Tibial nerve (tissue), 4 donors: ENCODE measurements around the gene KRTAP2-4. TPM values are rescaled to one million over a fixed set of nuclear protein-coding genes. Genes with fewer than 3 reads are reported as not detected.
"Not testable (repeated sequence)": the region's sequence is repeated elsewhere in the genome, so short reads cannot be mapped to it uniquely, and the experiment has no call there.

Source experiments
- DNase-seq, 2 donors: peaks; one replicate each; pipeline ENCODE4 v3.0.0-alpha.2; 2019; ENCODE audit warnings: low spot score in 2 of 2
- H3K27ac ChIP-seq, 4 donors: fragments of 200-600 bp; sonication (generic) in 3 of 4; one replicate each; pipeline ENCODE4 v1.5.1; 2017 to 2019; ENCODE audit warnings: mild to moderate bottlenecking in 1 of 4
- H3K27me3 ChIP-seq, 2 donors: fragments of 200-600 bp; sonication (generic) in 1 of 2; one replicate each; pipeline versions ENCODE4 v1.5.1 to v1.6.0; 2017 to 2019
- H3K36me3 ChIP-seq, 3 donors: fragments of 200-600 bp; sonication (generic); one replicate each; pipeline ENCODE4 v1.5.1; 2018 to 2019
- H3K4me1 ChIP-seq, 4 donors: fragments of 200-600 bp; sonication (generic) in 3 of 4; one replicate each; pipeline ENCODE4 v1.5.1; 2017 to 2019
- H3K4me3 ChIP-seq, 4 donors: fragments of 200-600 bp; sonication (generic) in 3 of 4; one replicate each; pipeline ENCODE4 v1.5.1; 2017 to 2019; ENCODE audit warnings: mild to moderate bottlenecking in 1 of 4, moderate library complexity in 1 of 4
- H3K9me3 ChIP-seq, 4 donors: fragments of 200-600 bp; sonication (generic) in 3 of 4; one replicate each; pipeline ENCODE4 v1.5.1; 2017 to 2019
- EP300 ChIP-seq, 2 donors: sonication (generic); formaldehyde crosslinking; IDR thresholded peaks; one replicate each; pipeline ENCODE4 v1.6.1; 2017; ENCODE audit warnings: antibody characterized with exemption in 2 of 2, mild to moderate bottlenecking in 1 of 2
- POLR2A ChIP-seq, 2 donors: fragments of 450-650 bp; IDR thresholded peaks; one replicate each; pipeline ENCODE4 v1.6.1; 2017; ENCODE audit warnings: antibody characterized with exemption in 2 of 2, mild to moderate bottlenecking in 2 of 2, moderate library complexity in 2 of 2
- WGBS, 2 donors: methylation state at CpG; one replicate each; pipeline ENCODE4 v1.1.5; 2018; 5-methylcytosine and 5-hydroxymethylcytosine counted together
- total RNA-seq, 4 donors: library from RNA; depleted of rRNA; stranded (reverse); fragments of >200 nt; gene quantifications; one replicate each; pipeline ENCODE4 v1.1.0, GENCODE V29; 2016
- TF ChIP-seq, protein P1 (sequence below), 5 experiments: fragments of 200-600 bp in 3 of 5; fragments of 450-650 bp in 2 of 5; sonication (generic) in 3 of 5; IDR thresholded peaks; one replicate each; pipeline ENCODE4 v1.5.1; 2016 to 2019; ENCODE audit warnings: antibody characterized with exemption in 5 of 5, mild to moderate bottlenecking in 3 of 5, moderate library complexity in 2 of 5

Gene KRTAP2-4
- total RNA-seq, 4 donors from 2014 or later: not detected

DNA sequence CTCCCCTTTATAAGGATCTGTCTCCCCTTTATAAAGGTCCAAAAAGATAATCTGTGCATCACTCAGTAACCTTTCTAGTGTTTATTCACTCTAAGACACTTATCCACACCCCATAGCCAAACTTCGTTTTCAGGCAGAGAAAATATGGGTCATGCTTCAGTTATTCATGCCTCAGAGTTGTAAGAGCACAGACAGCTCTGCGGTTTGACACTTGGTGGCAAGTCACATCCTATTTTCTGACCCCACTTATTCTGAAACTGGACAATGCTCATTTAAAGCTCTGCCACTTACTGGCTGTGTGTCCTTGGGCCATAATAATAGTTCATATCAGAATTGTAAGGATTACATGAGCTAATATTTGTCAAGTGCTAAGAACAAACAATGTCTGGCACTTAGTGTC is 16.6 kb downstream of the KRTAP2-4 start:
- TF ChIP-seq, protein P1, sequence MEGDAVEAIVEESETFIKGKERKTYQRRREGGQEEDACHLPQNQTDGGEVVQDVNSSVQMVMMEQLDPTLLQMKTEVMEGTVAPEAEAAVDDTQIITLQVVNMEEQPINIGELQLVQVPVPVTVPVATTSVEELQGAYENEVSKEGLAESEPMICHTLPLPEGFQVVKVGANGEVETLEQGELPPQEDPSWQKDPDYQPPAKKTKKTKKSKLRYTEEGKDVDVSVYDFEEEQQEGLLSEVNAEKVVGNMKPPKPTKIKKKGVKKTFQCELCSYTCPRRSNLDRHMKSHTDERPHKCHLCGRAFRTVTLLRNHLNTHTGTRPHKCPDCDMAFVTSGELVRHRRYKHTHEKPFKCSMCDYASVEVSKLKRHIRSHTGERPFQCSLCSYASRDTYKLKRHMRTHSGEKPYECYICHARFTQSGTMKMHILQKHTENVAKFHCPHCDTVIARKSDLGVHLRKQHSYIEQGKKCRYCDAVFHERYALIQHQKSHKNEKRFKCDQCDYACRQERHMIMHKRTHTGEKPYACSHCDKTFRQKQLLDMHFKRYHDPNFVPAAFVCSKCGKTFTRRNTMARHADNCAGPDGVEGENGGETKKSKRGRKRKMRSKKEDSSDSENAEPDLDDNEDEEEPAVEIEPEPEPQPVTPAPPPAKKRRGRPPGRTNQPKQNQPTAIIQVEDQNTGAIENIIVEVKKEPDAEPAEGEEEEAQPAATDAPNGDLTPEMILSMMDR (IDR thresholded peaks at IDR 0.05): no peak
- TF ChIP-seq EP300 (IDR thresholded peaks at IDR 0.05): no peak
- TF ChIP-seq POLR2A (IDR thresholded peaks at IDR 0.05): no peak
- peaks cover 0 to under 1% (median 0%) of the 10 kb centered on the region in 4 donors for H3K9me3 ChIP-seq
- no peaks in the 10 kb centered on the region for H3K4me1 ChIP-seq
- no peaks in the 10 kb centered on the region for H3K36me3 ChIP-seq
- peaks cover 0 to 11% of the 10 kb centered on the region in 2 donors for H3K27me3 ChIP-seq
- H3K27ac ChIP-seq: no peak overlapping the region
- WGBS, 2 donors: 39 to 57% methylated on average over 2 of the region's 2 CpGs
- H3K4me3 ChIP-seq: no peak overlapping the region
- no peak for DNase-seq

DNA sequence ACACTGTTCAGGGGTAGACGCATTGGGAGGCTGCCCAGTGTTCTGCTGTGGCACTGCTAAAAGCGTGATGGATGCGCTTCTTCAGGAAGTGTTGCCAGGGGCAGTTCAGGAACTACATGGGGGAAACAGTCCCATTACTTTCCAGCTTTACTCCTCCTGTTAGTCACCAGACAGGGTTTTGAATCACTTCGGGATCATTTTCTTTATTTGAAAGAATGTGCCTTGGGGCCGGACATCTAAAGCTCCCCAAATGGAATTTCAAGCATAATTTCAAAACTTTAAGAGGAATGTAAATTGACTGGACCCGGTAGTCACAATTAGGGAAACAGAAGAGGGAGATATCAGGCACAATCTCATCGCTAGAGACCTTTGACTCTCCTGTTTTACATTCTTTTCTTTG is 17.2 kb downstream of the KRTAP2-4 start:
- Histone ChIP-seq H3K4me1 (no peaks in the 10 kb centered on the region), H3K4me3 (no peak overlapping the region), H3K27ac (no peak overlapping the region), H3K9me3 (peaks cover 0 to 3% (median 0%) of the 10 kb centered on the region in 4 donors), H3K36me3 (no peaks in the 10 kb centered on the region), H3K27me3 (peaks cover 0 to 11% of the 10 kb centered on the region in 2 donors)
- WGBS, 2 donors: 56% methylated on average over 7 of the region's 7 CpGs
- TF ChIP-seq, protein P1 (IDR thresholded peaks at IDR 0.05): no peak
- TF ChIP-seq EP300 (IDR thresholded peaks at IDR 0.05): no peak
- TF ChIP-seq POLR2A (IDR thresholded peaks at IDR 0.05): no peak
- no peak for DNase-seq

DNA sequence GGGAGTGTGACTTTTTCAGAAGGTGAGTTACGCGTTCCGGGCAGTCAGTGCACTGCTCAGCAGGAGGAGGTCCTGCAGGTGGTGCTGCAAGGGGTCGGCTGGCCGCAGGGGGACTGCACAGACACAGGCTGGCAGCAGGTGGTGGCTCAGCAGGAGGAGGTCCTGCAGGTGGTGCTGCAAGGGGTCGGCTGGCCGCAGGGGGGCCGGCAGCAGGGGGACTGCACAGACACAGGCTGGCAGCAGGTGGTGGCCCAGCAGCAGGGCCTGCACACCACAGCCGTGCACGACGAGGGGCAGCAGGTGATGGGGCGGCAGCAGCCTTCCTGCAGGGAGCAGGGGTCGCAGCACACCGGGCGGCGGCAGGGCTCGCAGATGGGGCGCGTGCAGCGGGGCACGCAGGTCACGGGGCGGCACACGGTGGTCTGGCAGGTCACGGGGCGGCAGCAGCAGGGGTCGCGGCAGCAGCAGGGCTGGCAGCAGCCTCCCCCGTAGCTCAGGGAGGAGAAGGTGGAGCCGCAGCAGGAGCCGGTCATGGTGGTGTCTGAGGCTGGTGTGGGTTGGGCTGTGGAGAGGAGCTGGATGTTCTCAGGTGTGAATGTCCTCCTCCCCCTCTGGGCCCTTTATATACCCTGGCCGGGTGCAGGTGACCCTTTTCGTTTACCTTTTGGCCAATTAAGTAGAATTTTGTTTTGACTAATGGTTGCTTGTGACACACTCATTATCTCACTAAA is 18.8 kb downstream of the KRTAP2-4 start, which contains the start of gene KRTAP2-1:
KRTAP2-1 (minus strand) TSS at position 582 of the 731 bp plus-strand sequence; CDS start at position 533, 49 bp downstream.
- peaks cover 0 to 11% of the 10 kb centered on the region in 2 donors for H3K27me3 ChIP-seq
- not testable (repeated sequence) for H3K36me3 ChIP-seq, DNase-seq, H3K9me3 ChIP-seq, H3K4me1 ChIP-seq, H3K27ac ChIP-seq, H3K4me3 ChIP-seq
- WGBS, 2 donors: 68 to 71% methylated on average over 8 to 9 of the region's 33 CpGs

DNA sequence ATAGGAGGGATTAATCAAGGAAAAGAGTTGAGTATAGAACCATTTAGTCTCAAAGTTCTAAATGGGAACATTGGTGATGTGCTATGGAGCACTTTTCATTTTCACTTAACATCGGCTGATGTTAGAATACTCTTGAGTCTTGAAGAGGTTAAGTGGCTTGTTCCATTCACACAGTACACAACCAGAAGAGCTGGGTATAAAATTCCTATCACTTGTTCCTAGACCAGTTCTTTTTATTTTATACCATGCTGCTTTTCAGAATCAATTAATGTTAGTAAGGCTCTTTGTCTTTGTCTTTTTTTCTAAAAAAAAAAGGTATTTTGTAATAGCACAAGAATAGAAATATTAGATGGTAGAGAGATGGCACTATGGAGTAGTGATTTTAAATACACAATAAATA is 22.7 kb downstream of the KRTAP2-4 start:
- WGBS, 2 donors: 92 to 100% methylated on average over 1 of the region's 1 CpG
- Histone ChIP-seq H3K36me3 (no peaks in the 10 kb centered on the region), H3K27me3 (peaks cover 0 to 1% of the 10 kb centered on the region in 2 donors), H3K27ac (no peak overlapping the region), H3K4me3 (no peak overlapping the region), H3K9me3 (peaks cover 0 to 3% (median 0%) of the 10 kb centered on the region in 4 donors), H3K4me1 (no peaks in the 10 kb centered on the region)
- DNase-seq: no peak
- TF ChIP-seq POLR2A (IDR thresholded peaks at IDR 0.05) (no peak), EP300 (IDR thresholded peaks at IDR 0.05) (no peak)
- TF ChIP-seq, protein P1 (IDR thresholded peaks at IDR 0.05): no peak

DNA sequence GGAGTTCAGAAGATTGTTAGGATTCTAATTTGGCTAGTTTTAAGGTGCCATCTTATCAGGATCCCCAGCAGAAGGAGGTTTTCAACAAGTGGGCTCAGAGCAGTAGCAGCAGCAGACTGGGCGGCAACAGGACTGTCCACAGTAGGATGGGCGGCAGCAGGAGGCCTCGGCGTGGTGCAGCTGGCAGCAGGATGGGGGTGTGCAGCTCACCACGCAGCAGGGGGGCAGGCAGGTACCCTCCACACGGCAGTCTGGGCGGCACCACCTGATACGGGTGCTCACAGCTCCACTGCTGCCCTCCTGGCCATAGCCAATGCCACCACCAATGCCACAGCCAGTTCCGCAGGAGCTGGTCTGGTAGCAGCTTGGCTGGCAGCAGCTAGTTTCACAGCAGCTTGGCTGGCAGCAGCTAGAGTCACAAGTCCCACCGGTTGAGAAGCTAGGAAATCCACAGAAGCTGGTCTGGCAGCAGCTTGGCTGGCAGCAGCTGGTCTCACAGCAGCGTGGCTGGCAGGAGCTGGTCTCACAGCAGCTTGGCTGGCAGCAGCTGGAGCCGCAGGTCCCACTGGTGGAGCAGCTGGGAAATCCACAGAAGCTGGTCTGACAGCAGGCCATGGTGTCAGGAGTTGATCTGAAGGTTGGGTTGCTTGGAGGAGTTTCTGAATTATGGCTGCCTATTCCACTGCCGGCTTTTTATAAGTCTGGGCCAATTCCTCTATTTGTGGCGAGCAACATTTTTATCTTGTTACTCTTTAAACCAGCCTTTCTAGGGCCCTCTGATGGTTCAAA is 24.7 kb downstream of the KRTAP2-4 start, which contains the start of gene KRTAP1-1:
KRTAP1-1 (minus strand) TSS at position 668 of the 789 bp plus-strand sequence; CDS start at position 615, 53 bp downstream.
- not testable (repeated sequence) for H3K4me3 ChIP-seq, H3K9me3 ChIP-seq, H3K27ac ChIP-seq, DNase-seq, H3K36me3 ChIP-seq, H3K4me1 ChIP-seq, H3K27me3 ChIP-seq
- WGBS, 2 donors: 80 to 91% methylated on average over 6 to 13 of the region's 14 CpGs

DNA sequence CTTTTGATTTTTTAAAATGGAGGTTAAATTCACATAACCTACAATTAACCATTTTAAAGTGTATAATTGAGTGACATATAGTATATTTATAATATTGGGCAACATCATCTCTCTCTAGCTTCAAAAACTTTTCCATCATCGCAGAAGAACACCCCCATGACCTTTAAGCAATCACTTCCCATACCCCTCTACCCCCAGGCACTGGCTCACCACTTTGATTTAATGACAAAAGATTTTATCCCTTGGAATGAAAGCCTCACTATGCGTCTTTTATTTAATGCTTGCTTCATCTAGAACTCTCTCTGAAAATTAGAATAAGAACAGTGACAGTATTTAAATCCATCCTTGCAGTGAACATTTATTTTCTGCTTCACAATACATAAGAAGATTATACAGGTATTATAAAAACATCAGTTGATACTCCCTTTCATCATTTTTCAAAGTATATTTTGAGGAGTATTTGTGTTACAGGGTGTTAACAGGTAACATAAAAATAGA is 27.8 kb downstream of the KRTAP2-4 start:
- no peaks in the 10 kb centered on the region for H3K27me3 ChIP-seq
- no peak overlapping the region for H3K27ac ChIP-seq
- H3K36me3 ChIP-seq: no peaks in the 10 kb centered on the region
- TF ChIP-seq EP300 (IDR thresholded peaks at IDR 0.05): no peak
- no peak for TF ChIP-seq POLR2A (IDR thresholded peaks at IDR 0.05)
- TF ChIP-seq, protein P1 (IDR thresholded peaks at IDR 0.05): no peak
- WGBS, 2 donors: 68 to 72% methylated on average over 2 of the region's 2 CpGs
- no peak overlapping the region for H3K4me3 ChIP-seq
- DNase-seq: no peak
- H3K4me1 ChIP-seq: no peaks in the 10 kb centered on the region
- no peaks in the 10 kb centered on the region for H3K9me3 ChIP-seq

DNA sequence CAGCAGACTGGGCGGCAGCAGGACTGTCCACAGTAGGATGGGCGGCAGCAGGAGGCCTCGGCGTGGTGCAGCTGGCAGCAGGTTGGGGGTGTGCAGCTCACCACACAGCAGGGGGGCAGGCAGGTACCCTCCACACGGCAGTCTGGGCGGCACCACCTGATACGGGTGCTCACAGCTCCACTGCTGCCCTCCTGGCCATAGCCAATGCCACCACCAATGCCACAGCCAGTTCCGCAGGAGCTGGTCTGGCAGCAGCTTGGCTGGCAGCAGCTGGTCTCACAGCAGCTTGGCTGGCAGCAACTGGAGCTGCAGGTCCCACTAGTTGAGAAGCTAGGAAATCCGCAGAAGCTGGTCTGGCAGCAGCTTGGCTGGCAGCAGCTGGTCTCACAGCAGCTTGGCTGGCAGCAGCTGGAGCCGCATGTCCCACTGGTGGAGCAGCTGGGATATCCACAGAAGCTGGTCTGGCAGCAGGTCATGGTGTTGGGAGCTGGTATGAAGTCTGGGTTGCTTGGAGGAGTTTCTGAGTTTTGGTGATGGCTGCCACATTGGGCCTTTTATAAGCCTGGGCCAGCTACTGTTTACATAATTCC is 31.2 kb downstream of the KRTAP2-4 start, which contains the start of gene KRTAP1-3:
KRTAP1-3 (minus strand) TSS at position 529 of the 590 bp plus-strand sequence; CDS start at position 476, 53 bp downstream.
- H3K4me1 ChIP-seq, DNase-seq, H3K9me3 ChIP-seq, H3K27ac ChIP-seq, H3K4me3 ChIP-seq, H3K27me3 ChIP-seq, H3K36me3 ChIP-seq: not testable (repeated sequence)
- WGBS, 2 donors: 91 to 93% methylated on average over 6 to 9 of the region's 10 CpGs
